Measurements from ENCODE around the gene SASH1. TPM values are rescaled to one million over a fixed set of nuclear protein-coding genes. Genes with fewer than 3 reads are reported as not detected.

Gene SASH1
- total and polyA plus RNA-seq, 9 of the 15 experiments (the other 6 are each of a cell fraction or from before 2014, with no cell fraction given) = 0.35 to 3.5 (median 1.6) TPM

DNA sequence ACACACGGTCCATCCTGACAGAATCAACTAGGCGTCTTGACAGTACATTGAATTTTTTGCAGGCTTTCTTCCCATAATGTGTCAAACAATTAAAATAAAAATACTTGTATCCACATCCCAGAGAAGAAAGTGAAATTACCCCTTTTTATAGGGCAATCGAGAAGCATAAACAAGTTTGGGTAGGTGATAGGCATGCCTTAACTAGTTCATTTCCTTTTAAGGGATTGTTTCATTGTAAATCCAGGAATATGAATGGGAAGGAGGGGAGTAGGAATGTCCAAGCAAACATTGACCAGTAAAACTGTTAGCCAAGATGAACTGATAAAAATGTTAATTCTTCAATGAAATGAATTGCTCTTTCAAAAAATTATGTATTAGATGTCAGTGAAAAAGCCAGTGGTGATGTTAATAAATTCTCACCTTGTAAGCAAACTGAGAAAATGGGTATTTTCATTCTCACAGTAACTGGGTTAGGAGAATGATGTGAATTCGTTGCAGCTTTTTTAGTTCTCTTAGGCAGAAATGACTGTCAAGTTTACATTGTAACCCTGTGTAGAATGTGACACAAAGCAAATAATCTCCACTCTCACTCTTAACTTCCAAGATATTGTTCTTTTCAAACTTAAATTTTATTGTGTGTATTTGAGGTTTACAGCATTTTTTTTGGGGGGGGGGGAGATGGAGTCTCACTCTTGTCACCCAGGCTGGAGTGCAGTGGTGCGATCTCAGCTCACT lies 31.6 kb downstream of the SASH1 start:
- H3K27me3 ChIP-seq (ENCODE audit: control insufficient read depth in 2 of 2, insufficient read depth in 2 of 2, low read length in 2 of 2) = peaks cover 16 to 40% of the 10 kb centered on the region in 2 experiments; a peak in 3 of 5 replicates
- H3K79me2 ChIP-seq (ENCODE audit: control insufficient read depth, insufficient read depth, low read length) = no peaks in the 10 kb centered on the region
- FAIRE-seq = no peak

More for the DNA sequence above, 31.6 kb downstream of the SASH1 start:
- TF ChIP-seq ZNF707 (CRISPR knock-in tag; conservative IDR thresholded peaks at IDR 0.05) (no peak), ARID2 (IDR thresholded peaks at IDR 0.05) (no peak), SMAD2 (IDR thresholded peaks at IDR 0.05; ENCODE audit: low read depth, low read length) (no peak), HNRNPL (IDR thresholded peaks at IDR 0.05; ENCODE audit: low read depth, low read length) (no peak)
- TF ChIP-seq, protein P1, sequence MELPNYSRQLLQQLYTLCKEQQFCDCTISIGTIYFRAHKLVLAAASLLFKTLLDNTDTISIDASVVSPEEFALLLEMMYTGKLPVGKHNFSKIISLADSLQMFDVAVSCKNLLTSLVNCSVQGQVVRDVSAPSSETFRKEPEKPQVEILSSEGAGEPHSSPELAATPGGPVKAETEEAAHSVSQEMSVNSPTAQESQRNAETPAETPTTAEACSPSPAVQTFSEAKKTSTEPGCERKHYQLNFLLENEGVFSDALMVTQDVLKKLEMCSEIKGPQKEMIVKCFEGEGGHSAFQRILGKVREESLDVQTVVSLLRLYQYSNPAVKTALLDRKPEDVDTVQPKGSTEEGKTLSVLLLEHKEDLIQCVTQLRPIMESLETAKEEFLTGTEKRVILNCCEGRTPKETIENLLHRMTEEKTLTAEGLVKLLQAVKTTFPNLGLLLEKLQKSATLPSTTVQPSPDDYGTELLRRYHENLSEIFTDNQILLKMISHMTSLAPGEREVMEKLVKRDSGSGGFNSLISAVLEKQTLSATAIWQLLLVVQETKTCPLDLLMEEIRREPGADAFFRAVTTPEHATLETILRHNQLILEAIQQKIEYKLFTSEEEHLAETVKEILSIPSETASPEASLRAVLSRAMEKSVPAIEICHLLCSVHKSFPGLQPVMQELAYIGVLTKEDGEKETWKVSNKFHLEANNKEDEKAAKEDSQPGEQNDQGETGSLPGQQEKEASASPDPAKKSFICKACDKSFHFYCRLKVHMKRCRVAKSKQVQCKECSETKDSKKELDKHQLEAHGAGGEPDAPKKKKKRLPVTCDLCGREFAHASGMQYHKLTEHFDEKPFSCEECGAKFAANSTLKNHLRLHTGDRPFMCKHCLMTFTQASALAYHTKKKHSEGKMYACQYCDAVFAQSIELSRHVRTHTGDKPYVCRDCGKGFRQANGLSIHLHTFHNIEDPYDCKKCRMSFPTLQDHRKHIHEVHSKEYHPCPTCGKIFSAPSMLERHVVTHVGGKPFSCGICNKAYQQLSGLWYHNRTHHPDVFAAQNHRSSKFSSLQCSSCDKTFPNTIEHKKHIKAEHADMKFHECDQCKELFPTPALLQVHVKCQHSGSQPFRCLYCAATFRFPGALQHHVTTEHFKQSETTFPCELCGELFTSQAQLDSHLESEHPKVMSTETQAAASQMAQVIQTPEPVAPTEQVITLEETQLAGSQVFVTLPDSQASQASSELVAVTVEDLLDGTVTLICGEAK (IDR thresholded peaks at IDR 0.05) = no peak
- TF ChIP-seq, protein P1 (CRISPR knock-in tag; IDR thresholded peaks at IDR 0.05) = no peak
- Histone ChIP-seq H3K4me2 (ENCODE audit: insufficient read depth, low read length) (no peak overlapping the region), H3K4me3 (no peak overlapping the region), H3K9me1 (ENCODE audit: control insufficient read depth, insufficient read depth, low read length) (no peaks in the 10 kb centered on the region), H3K9ac (ENCODE audit: insufficient read depth in 1 of 2, low read depth in 2 of 2, low read length in 2 of 2) (no peak overlapping the region), H3K4me1 (replicated peaks in 1 of 2; ENCODE audit: control insufficient read depth in 2 of 2, insufficient read depth in 2 of 2, low read length in 2 of 2) (no peaks in the 10 kb centered on the region), H4K20me1 (replicated peaks; ENCODE audit: control insufficient read depth, insufficient read depth, low read length) (0 out of 2 replicates have a peak, but pooled peaks cover 6% of the 10 kb centered on the region), H3K27ac (ENCODE audit: extremely low read depth, low read depth, low read length) (no peak overlapping the region), H2AFZ (ENCODE audit: low read depth, low read length) (no peak overlapping the region), H3K36me3 (ENCODE audit: control insufficient read depth, insufficient read depth, low read length) (no peaks in the 10 kb centered on the region), H3K9me3 (replicated peaks; ENCODE audit: control insufficient read depth, insufficient read depth, low read depth, low read length) (no peaks in the 10 kb centered on the region)
- ATAC-seq (no peak), DNase-seq (ENCODE audit: extremely low read depth in 1 of 4, low spot score in 3 of 4) (no peak)
- POLR2A ChIA-PET = no interaction called here
- in situ Hi-C loops (cut with MboI) = no loop called here
- BruUV-seq (replicated peaks) = no TSS peak
- CTCF ChIA-PET (ENCODE audit: low intra/inter-chr PET ratio) = no interaction called here
- intact Hi-C loops (cut with micrococcal nuclease) = no loop called here
- WGBS (ENCODE audit: insufficient coverage, low coverage, missing lambda C conversion rate) = 3% methylated on average over 5 of the region's 5 CpGs
